Mesenchymal stem cell (in vitro differentiated cells and primary cell): ENCODE measurements around the gene CHCHD5.

Experiments
- DNase-seq: peaks from one replicate; pipeline ENCODE4 v3.0.0-alpha.2; 2013
- H2AFZ ChIP-seq: one replicate; pipeline ENCODE4 v1.6.1; 2013; ENCODE audit warnings: low read depth, mild to moderate bottlenecking, control low read depth, inconsistent platforms, low read length, moderate library complexity
- H2AK5ac ChIP-seq: 2 replicates; pipeline ENCODE4 v1.6.1; 2013; ENCODE audit warnings: low read length, moderate library complexity, mild to moderate bottlenecking, inconsistent platforms; ENCODE audit not compliant: severe bottlenecking
- H2BK120ac ChIP-seq: one replicate; pipeline ENCODE4 v1.6.1; 2013; ENCODE audit warnings: low read depth, mild to moderate bottlenecking, inconsistent platforms, low read length, moderate library complexity
- H2BK12ac ChIP-seq, 2 experiments: one replicate each; pipeline ENCODE4 v1.6.1; 2013; ENCODE audit warnings: inconsistent platforms in 2 of 2, low read length in 2 of 2, mild to moderate bottlenecking in 2 of 2, moderate library complexity in 2 of 2, control low read depth in 1 of 2
- H2BK15ac ChIP-seq: one replicate; pipeline ENCODE4 v1.6.1; 2013; ENCODE audit warnings: mild to moderate bottlenecking, low read depth, inconsistent platforms; ENCODE audit not compliant: poor library complexity, severe bottlenecking
- H2BK5ac ChIP-seq: 2 replicates; pipeline ENCODE4 v1.6.1; 2013; ENCODE audit warnings: low read depth, mild to moderate bottlenecking, low read length, control low read depth, inconsistent platforms; ENCODE audit not compliant: poor library complexity, severe bottlenecking
- H3K14ac ChIP-seq, 2 experiments: one replicate each; pipeline ENCODE4 v1.6.1; 2013; ENCODE audit warnings: inconsistent platforms in 2 of 2, low read length in 2 of 2, control low read depth in 1 of 2, mild to moderate bottlenecking in 1 of 2, moderate library complexity in 1 of 2
- H3K18ac ChIP-seq, 2 experiments: one replicate each; pipeline ENCODE4 v1.6.1; 2013; ENCODE audit warnings: inconsistent platforms in 2 of 2, low read length in 2 of 2, control low read depth in 1 of 2, low read depth in 1 of 2, mild to moderate bottlenecking in 1 of 2
- H3K23ac ChIP-seq, 2 experiments: one replicate each; pipeline ENCODE4 v1.6.1; 2013; ENCODE audit warnings: inconsistent platforms in 2 of 2, low read length in 2 of 2, mild to moderate bottlenecking in 2 of 2, moderate library complexity in 2 of 2, control low read depth in 1 of 2
- H3K27ac ChIP-seq: 2 replicates; pipeline ENCODE4 v1.5.1; 2013; ENCODE audit warnings: mild to moderate bottlenecking, moderate library complexity, low read length, control low read depth, inconsistent platforms; ENCODE audit not compliant: poor library complexity, severe bottlenecking
- H3K27me3 ChIP-seq, 2 experiments: 2 replicates each; pipeline versions ENCODE4 v1.6.1 to v1.7.0; 2013; ENCODE audit warnings: low read length in 2 of 2, mild to moderate bottlenecking in 2 of 2, moderate library complexity in 2 of 2, control low read depth in 1 of 2, inconsistent platforms in 1 of 2; ENCODE audit not compliant: control insufficient read depth in 1 of 2, insufficient read depth in 1 of 2
- H3K36me3 ChIP-seq, 2 experiments: 2 replicates each; pipeline versions ENCODE4 v1.6.1 to v1.7.0; 2013; ENCODE audit warnings: low read length in 2 of 2, control low read depth in 1 of 2, inconsistent platforms in 1 of 2, low read depth in 1 of 2, mild to moderate bottlenecking in 1 of 2; ENCODE audit not compliant: insufficient read depth in 2 of 2, control insufficient read depth in 1 of 2
- H3K4ac ChIP-seq, 2 experiments: one replicate each; pipeline ENCODE4 v1.6.1; 2013; ENCODE audit warnings: inconsistent platforms in 2 of 2, low read length in 2 of 2, mild to moderate bottlenecking in 2 of 2, moderate library complexity in 2 of 2, control low read depth in 1 of 2, low read depth in 1 of 2
- H3K4me1 ChIP-seq: 2 replicates; pipeline ENCODE4 v1.6.1; 2013; ENCODE audit warnings: low read depth, low read length, control low read depth; ENCODE audit not compliant: control insufficient read depth, insufficient read depth
- H3K4me2 ChIP-seq: 2 replicates; pipeline ENCODE4 v1.6.1; 2013; ENCODE audit warnings: low read length, mild to moderate bottlenecking, inconsistent platforms; ENCODE audit not compliant: poor library complexity, severe bottlenecking
- H3K4me3 ChIP-seq, 2 experiments: 2 replicates each; pipeline versions ENCODE4 v1.5.1 to v1.7.0; 2013; ENCODE audit warnings: low read length in 2 of 2, mild to moderate bottlenecking in 2 of 2, control low read depth in 1 of 2, low read depth in 1 of 2; ENCODE audit not compliant: insufficient read depth in 1 of 2
- H3K79me1 ChIP-seq: replicated peaks from 2 replicates; pipeline ENCODE4 v1.6.1; 2013; ENCODE audit warnings: mild to moderate bottlenecking, control low read depth, low read length, inconsistent platforms; ENCODE audit not compliant: poor library complexity, severe bottlenecking
- H3K9ac ChIP-seq: 2 replicates; pipeline ENCODE4 v1.7.0; 2013; ENCODE audit warnings: mild to moderate bottlenecking, low read length, moderate library complexity
- H3K9me3 ChIP-seq: 2 replicates; pipeline ENCODE4 v1.7.0; 2013; ENCODE audit warnings: mild to moderate bottlenecking, low read length; ENCODE audit not compliant: control insufficient read depth
- H4K8ac ChIP-seq: one replicate; pipeline ENCODE4 v1.6.1; 2013; ENCODE audit warnings: inconsistent platforms, mild to moderate bottlenecking, low read length, moderate library complexity
- H4K91ac ChIP-seq: one replicate; pipeline ENCODE4 v1.6.1; 2013; ENCODE audit warnings: mild to moderate bottlenecking, low read length, inconsistent platforms
- WGBS: methylation state at CpG from one replicate; pipeline ENCODE4 v1.1.7; 2013; ENCODE audit warnings: mixed read lengths; 5-methylcytosine and 5-hydroxymethylcytosine counted together

The CHCHD5 gene

DNA sequence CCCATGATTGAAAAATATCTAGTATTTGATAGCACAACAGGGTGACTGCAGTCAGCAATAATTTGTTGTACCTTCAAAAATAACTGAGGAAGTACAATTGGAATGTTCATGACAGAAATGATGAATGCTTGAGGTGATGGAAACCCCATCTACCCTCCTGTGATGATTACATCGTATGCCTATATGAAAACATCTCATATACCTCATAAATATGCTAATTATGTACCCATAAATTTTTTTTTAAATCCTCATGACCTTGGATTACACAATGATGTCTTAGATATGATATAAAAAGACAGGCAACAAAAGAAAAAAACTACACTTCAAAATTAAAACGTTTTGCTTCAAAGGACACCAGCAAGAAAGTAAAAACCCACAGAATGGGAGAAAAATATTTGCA is 43.5 kb upstream of the CHCHD5 start:
- Histone ChIP-seq H3K4me1 (peaks cover 7% of the 10 kb centered on the region), H2BK120ac (no peak overlapping the region), H2BK12ac (no peak overlapping the region), H3K4me3 (peak overlapping the region in 1 of 2 experiments; percentile 99), H3K9ac (peak overlapping the region; percentile 96), H3K79me1 (peaks cover 9% of the 10 kb centered on the region), H3K18ac (no peak overlapping the region), H3K36me3 (peaks cover 0 to 9% of the 10 kb centered on the region in 2 experiments), H2BK5ac (no peak overlapping the region), H3K9me3 (no peaks in the 10 kb centered on the region), H3K4ac (no peak overlapping the region), H3K27ac (no peak overlapping the region), H4K91ac (no peak overlapping the region), H2AK5ac (no peak overlapping the region), H3K27me3 (no peaks in the 10 kb centered on the region), H3K4me2 (no peak overlapping the region), H3K14ac (no peak overlapping the region), H2BK15ac (no peak overlapping the region), H4K8ac (no peak overlapping the region), H3K23ac (no peak overlapping the region), H2AFZ (no peak overlapping the region)
- WGBS = no CpG with 5 or more reads among the region's 2 CpGs
- DNase-seq = no peak

DNA sequence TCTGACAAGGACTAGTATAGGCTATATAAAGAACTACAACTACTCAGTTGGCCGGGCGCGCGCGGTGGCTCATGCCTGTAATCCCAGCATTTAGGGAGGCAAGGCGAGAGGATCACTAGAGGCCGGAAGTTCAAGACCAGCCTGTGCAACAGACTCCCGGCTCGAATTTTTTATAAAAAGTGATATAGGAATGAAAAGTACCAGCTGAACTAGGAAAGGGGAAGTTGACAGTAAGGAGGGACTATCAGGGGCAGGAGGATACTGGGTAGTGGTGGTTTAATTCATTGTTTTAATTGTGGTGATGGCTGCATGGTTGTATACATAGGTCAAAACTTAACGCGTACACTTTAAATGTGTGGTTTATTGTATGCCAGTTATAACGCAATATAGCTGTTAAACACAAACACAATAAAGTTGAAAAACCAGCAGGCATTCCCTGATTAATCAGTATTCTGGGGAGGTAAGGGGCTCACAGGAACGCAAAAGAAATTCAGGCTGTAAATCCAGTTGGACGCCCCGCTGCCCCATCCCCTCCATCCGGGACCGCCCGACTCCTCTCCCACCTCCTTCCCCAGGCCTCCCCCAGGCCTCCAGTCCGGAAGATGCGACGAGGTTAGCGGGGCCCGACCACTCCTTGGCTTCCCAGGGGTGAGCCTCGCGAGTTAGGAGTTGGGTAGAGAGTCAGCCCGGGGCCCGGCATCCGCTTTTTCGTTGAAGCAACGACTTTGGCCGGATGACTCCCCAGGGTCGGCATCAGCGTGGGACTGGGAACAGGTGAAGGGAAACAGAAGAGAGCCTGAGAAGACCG is 42.9 kb upstream of the CHCHD5 start:
- Histone ChIP-seq H3K4me1 (peaks cover 7% of the 10 kb centered on the region), H3K4ac (no peak overlapping the region), H3K4me3 (peak overlapping the region; percentile 94 to 99), H3K36me3 (peaks cover 0 to 9% of the 10 kb centered on the region in 2 experiments), H3K27ac (peak overlapping the region; percentile 84), H4K91ac (peak overlapping the region; percentile 43), H3K79me1 (peaks cover 12% of the 10 kb centered on the region), H2AFZ (no peak overlapping the region), H3K4me2 (peak overlapping the region; percentile 86), H3K23ac (no peak overlapping the region), H4K8ac (peak overlapping the region; percentile 64), H2BK120ac (peak overlapping the region; percentile 75), H2BK15ac (peak overlapping the region; percentile 86), H2AK5ac (no peak overlapping the region), H2BK5ac (peak overlapping the region; percentile 82), H3K9ac (peak overlapping the region; percentile 96), H3K18ac (peak overlapping the region; percentile 68 to 80), H3K9me3 (no peaks in the 10 kb centered on the region), H2BK12ac (no peak overlapping the region), H3K27me3 (no peaks in the 10 kb centered on the region), H3K14ac (no peak overlapping the region)
- WGBS = 25% methylated on average over 31 of the region's 34 CpGs
- peak; percentile 10 for DNase-seq

DNA sequence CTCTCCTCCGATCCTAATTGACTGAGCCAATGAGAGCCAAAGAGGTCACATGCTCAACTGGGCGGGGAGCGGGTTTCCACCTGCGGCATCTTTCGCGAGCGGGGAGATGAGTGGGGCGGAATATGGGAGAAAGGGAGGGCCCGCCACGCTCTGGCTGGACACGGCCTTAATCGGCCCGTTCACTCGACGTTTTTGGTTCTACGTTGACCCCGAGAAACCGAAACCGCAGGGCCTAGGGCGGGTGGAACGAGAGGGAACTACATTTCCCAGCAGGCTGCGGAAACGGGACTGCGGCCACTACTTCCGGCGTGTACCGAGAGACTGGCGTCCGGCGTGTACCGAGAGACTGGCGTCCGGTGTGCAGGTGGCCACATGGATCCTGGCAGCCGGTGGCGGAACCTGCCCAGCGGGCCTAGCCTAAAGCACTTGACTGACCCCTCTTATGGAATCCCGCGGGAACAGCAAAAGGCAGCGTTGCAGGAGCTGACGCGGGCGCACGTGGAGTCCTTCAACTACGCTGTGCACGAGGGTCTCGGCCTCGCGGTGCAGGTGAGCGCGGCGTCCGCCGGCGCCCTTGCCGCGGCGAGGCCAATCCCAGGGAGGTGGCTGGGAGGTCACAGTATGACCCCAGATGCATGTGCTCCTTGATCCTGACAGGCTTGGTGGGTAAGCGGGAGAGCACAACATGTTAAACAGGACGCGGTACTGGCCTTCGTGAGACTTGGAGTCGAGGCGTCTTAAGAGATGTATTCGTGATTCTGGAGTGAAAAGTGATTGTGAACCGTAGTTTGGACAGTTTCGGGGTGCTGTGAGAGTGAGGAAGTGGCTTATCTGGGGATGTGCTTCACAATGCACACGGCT is 42.1 kb upstream of the CHCHD5 start, which contains the start of gene POLR1B:
POLR1B (plus strand) TSS at position 343 of the 861 bp plus-strand sequence; CDS start at position 373, 30 bp downstream.
- DNase-seq = peak; percentile 87

More for the DNA sequence above, 42.1 kb upstream of the CHCHD5 start, which contains the start of gene POLR1B:
- Histone ChIP-seq H3K27me3 (no peaks in the 10 kb centered on the region), H2BK120ac (peak within 1 kb of the TSS; percentile 75), H3K27ac (peak within 1 kb of the TSS; percentile 84), H2BK5ac (peak within 1 kb of the TSS; percentile 82), H3K9ac (peak within 1 kb of the TSS; percentile 96), H3K4me1 (peaks cover 10% of the 10 kb centered on the region), H3K14ac (no peak within 1 kb of the TSS), H3K4me2 (peak within 1 kb of the TSS; percentile 86), H2BK15ac (peak within 1 kb of the TSS; percentile 86), H2AK5ac (no peak within 1 kb of the TSS), H4K8ac (peak within 1 kb of the TSS; percentile 76), H3K9me3 (no peaks in the 10 kb centered on the region), H3K4me3 (peak within 1 kb of the TSS; percentile 94 to 99), H3K4ac (peak within 1 kb of the TSS in 1 of 2 experiments; percentile 44), H3K36me3 (peaks cover 0 to 8% of the 10 kb centered on the region in 2 experiments), H2BK12ac (no peak within 1 kb of the TSS), H2AFZ (peak within 1 kb of the TSS; percentile 83), H3K18ac (peak within 1 kb of the TSS; percentile 73 to 80), H3K79me1 (peaks cover 16% of the 10 kb centered on the region), H3K23ac (no peak within 1 kb of the TSS), H4K91ac (peak within 1 kb of the TSS; percentile 46)
- under 1% methylated on average over 66 of the region's 67 CpGs for WGBS
